ACC112 (cell line): ENCODE data around the gene FCRL3.
"Not testable (repeated sequence)": the region's sequence is repeated elsewhere in the genome, so short reads cannot be mapped to it uniquely, and the experiment has no call there.

Experiments used
- H2AFZ ChIP-seq: fragments of 200-600 bp; sonication (generic); one replicate; pipeline ENCODE4 v1.6.0; 2017; ENCODE audit warnings: antibody characterized with exemption, low read length; ENCODE audit not compliant: unreplicated experiment
- H3K27ac ChIP-seq: fragments of 200-600 bp; sonication (generic); 2 replicates; pipeline ENCODE4 v1.5.1; 2014; ENCODE audit warnings: low read depth, mild to moderate bottlenecking, antibody characterized with exemption, low read length, moderate library complexity
- H3K27me3 ChIP-seq: fragments of 200-600 bp; sonication (generic); 2 replicates; pipeline ENCODE4 v1.6.1; 2014; ENCODE audit warnings: mild to moderate bottlenecking, antibody characterized with exemption, low read length, moderate library complexity, mixed read lengths; ENCODE audit not compliant: insufficient read depth
- H3K36me3 ChIP-seq: fragments of 200-600 bp; sonication (generic); 2 replicates; pipeline ENCODE4 v1.6.1; 2016; ENCODE audit warnings: mild to moderate bottlenecking, antibody characterized with exemption, low read length, moderate library complexity, mixed read lengths; ENCODE audit not compliant: insufficient read depth
- H3K4me1 ChIP-seq: fragments of 200-600 bp; sonication (generic); one replicate; pipeline ENCODE4 v1.6.1; 2016; ENCODE audit warnings: low read length, mixed read lengths; ENCODE audit not compliant: insufficient read depth, unreplicated experiment, control insufficient read depth
- H3K4me3 ChIP-seq: fragments of 200-600 bp; sonication (generic); 2 replicates; pipeline ENCODE4 v1.5.1; 2014; ENCODE audit warnings: mild to moderate bottlenecking, low read depth, low read length
- H3K79me2 ChIP-seq: fragments of 200-600 bp; sonication (generic); one replicate; pipeline ENCODE4 v1.6.0; 2016; ENCODE audit warnings: low read length; ENCODE audit not compliant: control insufficient read depth, unreplicated experiment, insufficient read depth

FCRL3 gene

GRCh38 chr1:157700732-157701131, at the start of gene FCRL3:
FCRL3 (minus strand) TSS chr1:157700769; CDS start chr1:157700489, 280 bp downstream.
- Histone ChIP-seq H3K36me3 (no peaks in the 10 kb centered on the region), H3K4me1 (no peaks in the 10 kb centered on the region), H3K27ac (no peak within 1 kb of the TSS), H3K4me3 (no peak within 1 kb of the TSS), H2AFZ (no peak within 1 kb of the TSS), H3K27me3 (peaks cover 16% of the 10 kb centered on the region), H3K79me2 (no peaks in the 10 kb centered on the region)

GRCh38 chr1:157748262-157748817, 47.8 kb upstream of the FCRL3 start:
- H2AFZ ChIP-seq: no peak overlapping the region
- no peaks in the 10 kb centered on the region for H3K36me3 ChIP-seq
- no peak overlapping the region for H3K4me3 ChIP-seq
- no peaks in the 10 kb centered on the region for H3K4me1 ChIP-seq
- no peaks in the 10 kb centered on the region for H3K27me3 ChIP-seq
- H3K79me2 ChIP-seq: no peaks in the 10 kb centered on the region
- H3K27ac ChIP-seq: no peak overlapping the region

- Histone ChIP-seq H3K27ac (no peak overlapping the region), H3K36me3 (no peaks in the 10 kb centered on the region), H3K4me1 (no peaks in the 10 kb centered on the region), H3K79me2 (no peaks in the 10 kb centered on the region), H3K4me3 (no peak overlapping the region), H3K27me3 (no peaks in the 10 kb centered on the region), H2AFZ (no peak overlapping the region)
Measured at GRCh38 chr1:157739229-157739901, 38.8 kb upstream of the FCRL3 start.

GRCh38 chr1:157735991-157736390, 35.4 kb upstream of the FCRL3 start:
- H2AFZ ChIP-seq, H3K4me1 ChIP-seq, H3K79me2 ChIP-seq, H3K27ac ChIP-seq, H3K36me3 ChIP-seq, H3K27me3 ChIP-seq, H3K4me3 ChIP-seq: not testable (repeated sequence)

- H2AFZ ChIP-seq: no peak overlapping the region
- H3K79me2 ChIP-seq: no peaks in the 10 kb centered on the region
- H3K27me3 ChIP-seq: no peaks in the 10 kb centered on the region
- H3K4me3 ChIP-seq: no peak overlapping the region
- no peak overlapping the region for H3K27ac ChIP-seq
- H3K36me3 ChIP-seq: no peaks in the 10 kb centered on the region
- H3K4me1 ChIP-seq: no peaks in the 10 kb centered on the region
Measured at GRCh38 chr1:157734321-157734720, 33.8 kb upstream of the FCRL3 start.

GRCh38 chr1:157732755-157733154, 32.2 kb upstream of the FCRL3 start:
- no peaks in the 10 kb centered on the region for H3K27me3 ChIP-seq
- H3K79me2 ChIP-seq: no peaks in the 10 kb centered on the region
- no peaks in the 10 kb centered on the region for H3K4me1 ChIP-seq
- no peak overlapping the region for H3K27ac ChIP-seq
- H3K36me3 ChIP-seq: no peaks in the 10 kb centered on the region
- no peak overlapping the region for H3K4me3 ChIP-seq
- H2AFZ ChIP-seq: no peak overlapping the region

GRCh38 chr1:157725221-157725577, 24.6 kb upstream of the FCRL3 start:
- Histone ChIP-seq H2AFZ (no peak overlapping the region), H3K4me3 (no peak overlapping the region), H3K36me3 (no peaks in the 10 kb centered on the region), H3K27ac (no peak overlapping the region), H3K27me3 (no peaks in the 10 kb centered on the region), H3K4me1 (no peaks in the 10 kb centered on the region), H3K79me2 (no peaks in the 10 kb centered on the region)

GRCh38 chr1:157724537-157725220, 24.1 kb upstream of the FCRL3 start:
- no peak overlapping the region for H2AFZ ChIP-seq
- H3K79me2 ChIP-seq: no peaks in the 10 kb centered on the region
- no peaks in the 10 kb centered on the region for H3K36me3 ChIP-seq
- H3K27me3 ChIP-seq: no peaks in the 10 kb centered on the region
- no peak overlapping the region for H3K4me3 ChIP-seq
- H3K4me1 ChIP-seq: no peaks in the 10 kb centered on the region
- no peak overlapping the region for H3K27ac ChIP-seq

GRCh38 chr1:157723157-157723556, 22.6 kb upstream of the FCRL3 start:
- Histone ChIP-seq H3K27ac (no peak overlapping the region), H3K27me3 (no peaks in the 10 kb centered on the region), H3K4me3 (no peak overlapping the region), H2AFZ (no peak overlapping the region), H3K79me2 (no peaks in the 10 kb centered on the region), H3K4me1 (no peaks in the 10 kb centered on the region), H3K36me3 (no peaks in the 10 kb centered on the region)

- H3K79me2 ChIP-seq: no peaks in the 10 kb centered on the region
- H3K27ac ChIP-seq: no peak overlapping the region
- H3K4me3 ChIP-seq: no peak overlapping the region
- H2AFZ ChIP-seq: no peak overlapping the region
- H3K4me1 ChIP-seq: no peaks in the 10 kb centered on the region
- H3K36me3 ChIP-seq: no peaks in the 10 kb centered on the region
- no peaks in the 10 kb centered on the region for H3K27me3 ChIP-seq
Measured at GRCh38 chr1:157721985-157722384, 21.4 kb upstream of the FCRL3 start.

GRCh38 chr1:157715736-157716135, 15.2 kb upstream of the FCRL3 start:
- Histone ChIP-seq H3K79me2 (no peaks in the 10 kb centered on the region), H3K36me3 (no peaks in the 10 kb centered on the region), H2AFZ (no peak overlapping the region), H3K4me3 (no peak overlapping the region), H3K27ac (no peak overlapping the region), H3K27me3 (no peaks in the 10 kb centered on the region), H3K4me1 (no peaks in the 10 kb centered on the region)
